Suprapubic skin (tissue), 4 donors: Measurements from ENCODE around the gene EIF4G3.

Source experiments
- CTCF ChIP-seq, 2 donors: fragments of 200-600 bp in 1 of 2; fragments of 450-650 bp in 1 of 2; sonication (generic) in 1 of 2; IDR thresholded peaks; one replicate each; pipeline ENCODE4 v1.5.1; 2016 to 2019; ENCODE audit warnings: antibody characterized with exemption in 2 of 2, mild to moderate bottlenecking in 1 of 2, moderate library complexity in 1 of 2
- EP300 ChIP-seq: sonication (generic); formaldehyde crosslinking; IDR thresholded peaks from one replicate; pipeline ENCODE4 v1.6.1; 2017; ENCODE audit warnings: antibody characterized with exemption
- POLR2A ChIP-seq, 2 donors: fragments of 450-650 bp; IDR thresholded peaks; one replicate each; pipeline ENCODE4 v1.6.1; 2017; ENCODE audit warnings: antibody characterized with exemption in 2 of 2, mild to moderate bottlenecking in 2 of 2, moderate library complexity in 2 of 2
- POLR2AphosphoS5 ChIP-seq, 3 donors: sonication (generic); formaldehyde crosslinking; IDR thresholded peaks; one replicate each; pipeline ENCODE4 v1.6.1; 2017; ENCODE audit warnings: antibody characterized with exemption in 3 of 3

- no peak for TF ChIP-seq CTCF (IDR thresholded peaks at IDR 0.05)
- TF ChIP-seq POLR2A (IDR thresholded peaks at IDR 0.05) = no peak
- TF ChIP-seq POLR2AphosphoS5 (IDR thresholded peaks at IDR 0.05) = no peak
- no peak for TF ChIP-seq EP300
These were observed 177.9 kb downstream of the EIF4G3 start for GRCh38 chr1:20998826-20999225.
